Measurements from ENCODE around the gene ZNF581.

DNA sequence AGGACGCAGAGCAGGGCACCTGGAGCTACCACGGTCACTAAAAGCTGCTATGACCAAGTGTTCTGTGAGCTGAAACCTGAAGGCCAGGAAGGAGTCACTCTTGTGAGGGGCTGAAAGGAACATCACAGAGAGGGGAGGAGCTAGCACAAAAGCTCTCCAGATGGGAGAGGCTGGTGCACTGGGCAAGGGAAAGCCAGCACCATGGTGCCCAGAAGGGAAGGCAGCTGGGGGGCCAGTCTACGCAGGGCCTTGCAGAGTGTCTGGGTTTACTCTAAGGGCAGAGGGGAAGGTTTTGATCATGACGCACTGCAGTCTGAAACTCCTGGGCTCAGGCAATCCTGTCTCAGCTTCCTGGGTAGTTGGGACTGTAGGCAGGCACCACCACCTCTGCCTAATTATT lies 6.7 kb upstream of the ZNF581 start:
- TF ChIP-seq, protein P1, sequence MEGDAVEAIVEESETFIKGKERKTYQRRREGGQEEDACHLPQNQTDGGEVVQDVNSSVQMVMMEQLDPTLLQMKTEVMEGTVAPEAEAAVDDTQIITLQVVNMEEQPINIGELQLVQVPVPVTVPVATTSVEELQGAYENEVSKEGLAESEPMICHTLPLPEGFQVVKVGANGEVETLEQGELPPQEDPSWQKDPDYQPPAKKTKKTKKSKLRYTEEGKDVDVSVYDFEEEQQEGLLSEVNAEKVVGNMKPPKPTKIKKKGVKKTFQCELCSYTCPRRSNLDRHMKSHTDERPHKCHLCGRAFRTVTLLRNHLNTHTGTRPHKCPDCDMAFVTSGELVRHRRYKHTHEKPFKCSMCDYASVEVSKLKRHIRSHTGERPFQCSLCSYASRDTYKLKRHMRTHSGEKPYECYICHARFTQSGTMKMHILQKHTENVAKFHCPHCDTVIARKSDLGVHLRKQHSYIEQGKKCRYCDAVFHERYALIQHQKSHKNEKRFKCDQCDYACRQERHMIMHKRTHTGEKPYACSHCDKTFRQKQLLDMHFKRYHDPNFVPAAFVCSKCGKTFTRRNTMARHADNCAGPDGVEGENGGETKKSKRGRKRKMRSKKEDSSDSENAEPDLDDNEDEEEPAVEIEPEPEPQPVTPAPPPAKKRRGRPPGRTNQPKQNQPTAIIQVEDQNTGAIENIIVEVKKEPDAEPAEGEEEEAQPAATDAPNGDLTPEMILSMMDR (IDR thresholded peaks at IDR 0.05) = no peak
- TF ChIP-seq POLR2AphosphoS5 (IDR thresholded peaks at IDR 0.05; ENCODE audit: low read depth, low read length) (no peak; the same call in 1 of the 2 replicates), TCF7L2 (IDR thresholded peaks at IDR 0.05; ENCODE audit: low read depth, low read length) (no peak)
- TF ChIP-seq, protein P2, sequence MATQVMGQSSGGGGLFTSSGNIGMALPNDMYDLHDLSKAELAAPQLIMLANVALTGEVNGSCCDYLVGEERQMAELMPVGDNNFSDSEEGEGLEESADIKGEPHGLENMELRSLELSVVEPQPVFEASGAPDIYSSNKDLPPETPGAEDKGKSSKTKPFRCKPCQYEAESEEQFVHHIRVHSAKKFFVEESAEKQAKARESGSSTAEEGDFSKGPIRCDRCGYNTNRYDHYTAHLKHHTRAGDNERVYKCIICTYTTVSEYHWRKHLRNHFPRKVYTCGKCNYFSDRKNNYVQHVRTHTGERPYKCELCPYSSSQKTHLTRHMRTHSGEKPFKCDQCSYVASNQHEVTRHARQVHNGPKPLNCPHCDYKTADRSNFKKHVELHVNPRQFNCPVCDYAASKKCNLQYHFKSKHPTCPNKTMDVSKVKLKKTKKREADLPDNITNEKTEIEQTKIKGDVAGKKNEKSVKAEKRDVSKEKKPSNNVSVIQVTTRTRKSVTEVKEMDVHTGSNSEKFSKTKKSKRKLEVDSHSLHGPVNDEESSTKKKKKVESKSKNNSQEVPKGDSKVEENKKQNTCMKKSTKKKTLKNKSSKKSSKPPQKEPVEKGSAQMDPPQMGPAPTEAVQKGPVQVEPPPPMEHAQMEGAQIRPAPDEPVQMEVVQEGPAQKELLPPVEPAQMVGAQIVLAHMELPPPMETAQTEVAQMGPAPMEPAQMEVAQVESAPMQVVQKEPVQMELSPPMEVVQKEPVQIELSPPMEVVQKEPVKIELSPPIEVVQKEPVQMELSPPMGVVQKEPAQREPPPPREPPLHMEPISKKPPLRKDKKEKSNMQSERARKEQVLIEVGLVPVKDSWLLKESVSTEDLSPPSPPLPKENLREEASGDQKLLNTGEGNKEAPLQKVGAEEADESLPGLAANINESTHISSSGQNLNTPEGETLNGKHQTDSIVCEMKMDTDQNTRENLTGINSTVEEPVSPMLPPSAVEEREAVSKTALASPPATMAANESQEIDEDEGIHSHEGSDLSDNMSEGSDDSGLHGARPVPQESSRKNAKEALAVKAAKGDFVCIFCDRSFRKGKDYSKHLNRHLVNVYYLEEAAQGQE (IDR thresholded peaks at IDR 0.05; ENCODE audit: insufficient read depth in 1 of 2, low read depth in 2 of 2, low read length in 1 of 2) = no peak
